ENCODE results near the gene RAP1GDS1. TPM values are rescaled to one million over a fixed set of nuclear protein-coding genes. Genes with fewer than 3 reads are reported as not detected.

Gene RAP1GDS1
- total RNA-seq, 3 donors from 2014 or later, result 31.1 to 55.8 (median 33.8) TPM

DNA sequence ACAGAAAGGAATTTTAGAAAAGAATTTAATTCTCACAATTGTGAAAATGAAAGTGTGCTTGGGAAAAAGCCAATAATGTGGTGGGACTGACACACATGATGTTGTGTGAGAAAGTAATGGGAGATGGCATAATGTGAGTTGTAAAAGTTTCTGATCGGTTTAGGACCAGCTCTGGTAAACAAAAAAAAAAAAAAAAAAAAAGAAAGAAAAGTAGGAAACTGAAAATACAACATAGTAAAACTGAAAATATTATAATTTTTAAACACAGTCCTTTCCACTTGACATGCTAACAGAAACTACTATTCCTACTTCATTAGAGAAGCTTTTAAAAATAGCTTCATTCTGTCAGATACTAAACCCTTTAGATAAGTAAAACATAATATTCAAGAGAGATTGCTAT lies 28.2 kb downstream of the RAP1GDS1 start:
- Histone ChIP-seq H3K36me3 (no peaks in the 10 kb centered on the region), H3K4me1 (no peaks in the 10 kb centered on the region), H3K27me3 (no peaks in the 10 kb centered on the region), H3K27ac (no peak overlapping the region), H3K9me3 (no peaks in the 10 kb centered on the region), H3K4me3 (no peak overlapping the region)
- DNase-seq (ENCODE audit: low spot score in 2 of 2), result no peak
- no peak for TF ChIP-seq POLR2AphosphoS5 (IDR thresholded peaks at IDR 0.05)
- no peak for TF ChIP-seq POLR2A (IDR thresholded peaks at IDR 0.05)
- TF ChIP-seq CTCF (IDR thresholded peaks at IDR 0.05), result no peak
- intact Hi-C loops (cut with DNase I; ENCODE audit: low total_unique reads), result no loop called here

GRCh38 chr4:98290511-98290910 lies 29.3 kb downstream of the RAP1GDS1 start:
- Histone ChIP-seq H3K36me3 (no peaks in the 10 kb centered on the region), H3K4me1 (no peaks in the 10 kb centered on the region), H3K9me3 (no peaks in the 10 kb centered on the region), H3K27ac (no peak overlapping the region), H3K4me3 (no peak overlapping the region), H3K27me3 (no peaks in the 10 kb centered on the region)
- no peak for TF ChIP-seq POLR2A (IDR thresholded peaks at IDR 0.05)
- no peak for TF ChIP-seq POLR2AphosphoS5 (IDR thresholded peaks at IDR 0.05)
- no peak for TF ChIP-seq CTCF (IDR thresholded peaks at IDR 0.05)
- no peak for DNase-seq (ENCODE audit: low spot score in 2 of 2)
- intact Hi-C loops (cut with DNase I; ENCODE audit: low total_unique reads), result no loop called here

- no peaks in the 10 kb centered on the region for H3K36me3 ChIP-seq
- H3K4me3 ChIP-seq, result no peak overlapping the region
- no peak for DNase-seq (ENCODE audit: low spot score in 2 of 2)
- no peak overlapping the region for H3K27ac ChIP-seq
- intact Hi-C loops (cut with DNase I; ENCODE audit: low total_unique reads), result no loop called here
- TF ChIP-seq POLR2A (IDR thresholded peaks at IDR 0.05), result no peak
- TF ChIP-seq CTCF (IDR thresholded peaks at IDR 0.05), result no peak
- TF ChIP-seq POLR2AphosphoS5 (IDR thresholded peaks at IDR 0.05), result no peak
- H3K27me3 ChIP-seq, result no peaks in the 10 kb centered on the region
- H3K4me1 ChIP-seq, result no peaks in the 10 kb centered on the region
- no peaks in the 10 kb centered on the region for H3K9me3 ChIP-seq
These were observed 32.1 kb downstream of the RAP1GDS1 start for GRCh38 chr4:98293104-98293887.

DNA sequence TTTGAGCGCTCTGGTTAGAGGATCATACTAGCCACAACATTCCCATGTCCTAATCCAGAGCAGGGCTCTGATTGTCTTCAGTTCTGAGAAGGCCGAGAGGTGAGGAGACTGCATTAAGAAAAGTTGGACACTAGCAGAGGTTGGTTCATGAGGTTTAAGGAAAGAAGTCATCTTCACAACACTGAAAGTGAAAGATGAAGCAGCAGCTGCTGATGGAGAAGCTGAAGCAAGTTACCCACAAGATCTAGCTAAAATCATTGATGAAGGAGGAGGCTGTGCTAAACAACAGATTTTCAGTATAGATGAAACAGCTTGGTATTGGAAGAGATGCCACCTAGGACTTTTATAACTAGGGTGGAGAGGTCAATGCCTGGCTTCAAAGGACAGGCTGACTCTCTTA lies 36.8 kb downstream of the RAP1GDS1 start:
- Histone ChIP-seq H3K36me3 (no peaks in the 10 kb centered on the region), H3K4me3 (no peak overlapping the region), H3K27ac (no peak overlapping the region), H3K4me1 (no peaks in the 10 kb centered on the region), H3K27me3 (no peaks in the 10 kb centered on the region), H3K9me3 (peaks cover 0 to 19% of the 10 kb centered on the region in 2 donors)
- DNase-seq (ENCODE audit: low spot score in 2 of 2), result no peak
- intact Hi-C loops (cut with DNase I; ENCODE audit: low total_unique reads), result no loop called here
- no peak for TF ChIP-seq POLR2AphosphoS5 (IDR thresholded peaks at IDR 0.05)
- no peak for TF ChIP-seq CTCF (IDR thresholded peaks at IDR 0.05)
- TF ChIP-seq POLR2A (IDR thresholded peaks at IDR 0.05), result no peak

GRCh38 chr4:98300706-98301105 lies 39.5 kb downstream of the RAP1GDS1 start:
- no peak for DNase-seq (ENCODE audit: low spot score in 2 of 2)
- H3K9me3 ChIP-seq, result peaks cover 4 to 32% of the 10 kb centered on the region in 2 donors
- no peak overlapping the region for H3K27ac ChIP-seq
- no peaks in the 10 kb centered on the region for H3K27me3 ChIP-seq
- no peaks in the 10 kb centered on the region for H3K4me1 ChIP-seq
- TF ChIP-seq CTCF (IDR thresholded peaks at IDR 0.05) (no peak), POLR2A (IDR thresholded peaks at IDR 0.05) (no peak), POLR2AphosphoS5 (IDR thresholded peaks at IDR 0.05) (no peak)
- H3K4me3 ChIP-seq, result no peak overlapping the region
- intact Hi-C loops (cut with DNase I; ENCODE audit: low total_unique reads), result no loop called here
- no peaks in the 10 kb centered on the region for H3K36me3 ChIP-seq

Measured in breast epithelium (tissue), 4 donors.